GM19372 (cell line): Measurements from ENCODE around the gene CD74.

ENCODE experiments used
- ATAC-seq: cut with Tn5 transposase; IDR thresholded peaks from one replicate; pipeline ENCODE4 v1.9.1; 2021; ENCODE audit warnings: mild to moderate bottlenecking, low read depth, moderate library complexity; ENCODE audit not compliant: unreplicated experiment

Gene CD74

DNA sequence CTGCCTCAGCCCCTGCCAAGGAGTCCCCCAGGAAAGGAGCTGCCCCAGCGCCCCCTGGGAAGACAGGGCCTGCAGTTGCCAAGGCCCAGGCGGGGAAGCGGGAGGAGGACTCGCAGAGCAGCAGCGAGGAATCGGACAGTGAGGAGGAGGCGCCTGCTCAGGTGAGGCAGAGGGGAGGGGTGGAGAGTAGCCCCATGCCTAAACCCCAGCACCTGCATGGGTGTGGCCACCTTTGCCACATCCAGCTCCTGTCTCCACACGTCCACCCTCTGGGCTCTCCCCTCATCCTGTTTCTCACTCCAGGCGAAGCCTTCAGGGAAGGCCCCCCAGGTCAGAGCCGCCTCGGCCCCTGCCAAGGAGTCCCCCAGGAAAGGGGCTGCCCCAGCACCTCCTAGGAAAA is 38.1 kb downstream of the CD74 start:
- ATAC-seq: no peak

DNA sequence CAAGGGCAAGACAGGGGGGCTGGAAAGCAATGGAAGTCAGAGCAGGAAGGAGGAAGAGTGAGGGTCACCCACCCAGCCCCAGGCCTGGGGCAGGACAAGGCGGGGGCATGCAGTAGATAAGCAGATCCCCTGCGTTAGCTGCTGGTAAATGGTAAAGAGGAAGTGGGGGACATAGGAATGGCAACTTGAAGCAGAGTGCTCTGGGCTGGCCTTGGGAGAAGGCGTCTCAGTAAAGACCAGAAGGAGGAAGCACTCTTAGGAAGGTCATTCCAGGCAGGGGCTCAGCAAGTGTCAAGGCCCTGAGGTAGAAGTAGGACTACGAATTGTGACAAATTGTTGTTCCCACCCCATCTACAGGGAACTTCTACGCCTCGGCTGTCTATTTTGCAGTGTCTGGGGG is 40.1 kb downstream of the CD74 start:
- ATAC-seq: no peak

DNA sequence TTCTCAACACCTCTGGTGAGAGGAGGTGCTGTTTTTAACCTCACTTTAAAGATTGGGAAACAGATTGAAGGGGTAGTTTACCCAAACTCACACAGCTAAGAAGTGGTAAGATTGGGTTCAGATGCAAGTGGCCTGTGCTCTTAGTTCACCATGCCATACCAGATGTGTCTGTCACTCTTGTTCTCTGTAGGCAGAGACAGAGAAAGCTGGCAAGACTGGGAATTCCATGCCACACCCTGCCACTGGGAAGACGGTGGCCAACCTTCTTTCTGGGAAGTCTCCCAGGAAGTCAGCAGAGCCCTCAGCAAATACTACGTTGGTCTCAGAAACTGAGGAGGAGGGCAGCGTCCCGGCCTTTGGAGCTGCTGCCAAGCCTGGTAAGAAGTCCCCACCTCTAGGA is 44.2 kb downstream of the CD74 start:
- ATAC-seq: no peak

DNA sequence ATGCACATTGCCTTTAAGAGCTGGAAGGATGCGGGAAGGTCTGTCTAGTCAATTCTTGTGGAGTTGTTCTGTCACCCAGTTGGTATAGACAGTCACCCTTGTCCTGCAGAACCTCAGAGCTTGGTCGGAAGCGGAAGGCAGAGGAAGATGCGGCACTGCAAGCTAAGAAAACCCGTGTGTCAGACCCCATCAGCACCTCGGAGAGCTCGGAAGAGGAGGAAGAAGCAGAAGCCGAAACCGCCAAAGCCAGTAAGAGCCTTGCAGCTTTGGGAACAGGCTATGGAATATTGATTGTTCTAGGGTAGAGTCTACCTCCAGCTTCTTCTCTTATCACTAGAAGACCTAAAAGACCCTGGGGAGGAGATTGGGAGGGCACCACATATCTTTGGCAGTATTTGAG is 48.7 kb downstream of the CD74 start:
- ATAC-seq: no peak

DNA sequence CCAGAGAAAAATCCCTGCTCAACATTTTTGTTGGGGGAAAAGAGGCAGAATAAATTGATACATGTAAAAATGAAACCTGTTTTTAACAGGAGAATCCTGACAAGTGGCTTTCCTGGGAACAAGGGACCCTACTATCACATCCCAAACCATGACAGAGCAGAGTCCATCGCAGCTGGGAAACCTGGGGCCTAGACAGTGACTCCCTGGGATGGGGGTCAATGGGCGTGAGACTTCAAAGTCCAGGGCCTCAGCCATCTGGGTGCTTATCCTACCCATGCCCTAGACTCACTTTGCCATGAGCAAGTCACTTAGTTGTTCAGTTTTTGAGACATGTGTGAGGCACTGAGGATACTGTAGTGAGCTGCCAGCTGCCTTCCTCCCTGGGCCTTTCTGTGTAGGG is 49.5 kb downstream of the CD74 start:
- no peak for ATAC-seq

DNA sequence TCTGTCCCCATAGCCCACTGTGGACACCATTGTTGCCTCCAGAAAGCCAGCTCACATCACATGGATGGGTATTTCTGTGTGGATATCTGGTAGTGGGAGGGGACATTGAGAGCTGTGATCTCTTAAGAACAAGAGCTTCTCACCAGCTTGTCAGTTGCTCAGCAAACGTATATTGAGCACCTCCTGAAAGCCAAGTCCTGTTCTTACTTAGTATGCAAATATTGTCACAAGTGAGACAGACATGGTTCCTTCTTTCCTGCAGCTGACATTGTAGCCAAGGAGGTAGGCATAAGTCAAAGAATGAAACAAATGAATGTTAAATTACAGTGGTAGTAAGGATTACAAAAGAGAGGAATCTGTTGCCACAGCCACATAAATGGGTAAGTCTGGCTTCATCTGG is 51.4 kb downstream of the CD74 start:
- ATAC-seq: no peak

DNA sequence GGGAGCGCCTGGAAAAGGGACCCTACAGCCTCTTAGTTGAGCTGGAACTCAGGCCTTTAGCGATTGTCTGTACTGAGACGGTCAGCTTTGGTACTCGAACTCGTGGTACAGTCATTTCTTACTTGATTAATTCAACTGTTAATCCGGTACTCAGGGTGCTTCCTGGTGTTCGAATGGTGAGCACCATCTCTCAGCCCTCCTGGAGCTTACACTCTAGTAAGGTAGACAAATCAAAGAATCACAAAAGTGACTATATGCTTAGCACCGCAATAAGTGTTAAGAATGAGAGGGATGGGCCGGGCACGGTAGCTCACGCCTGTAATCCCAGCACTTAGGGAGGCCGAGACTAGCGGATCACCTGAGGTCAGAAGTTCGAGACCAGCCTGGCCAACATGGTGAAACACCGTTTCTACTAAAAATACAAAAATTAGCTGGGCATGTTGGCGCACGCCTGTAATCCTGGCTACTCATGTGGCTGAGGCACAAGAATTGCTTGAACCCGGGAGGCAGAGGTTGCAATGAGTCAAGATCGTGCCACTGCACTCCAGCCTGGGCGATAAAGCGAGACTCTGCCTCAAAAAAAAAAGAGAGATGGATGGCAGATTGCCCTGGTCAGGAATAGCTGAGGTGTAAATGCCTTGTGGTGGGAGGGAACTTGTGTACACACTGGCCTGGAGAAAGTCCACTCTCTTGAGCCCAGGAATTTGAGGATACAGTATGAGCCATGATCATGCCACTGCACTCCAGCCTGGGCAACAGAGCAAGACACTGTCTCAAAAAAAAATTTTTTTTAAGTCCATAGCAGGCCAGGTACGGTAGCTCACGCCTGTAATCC is 54.2 kb downstream of the CD74 start:
- ATAC-seq: no peak

DNA sequence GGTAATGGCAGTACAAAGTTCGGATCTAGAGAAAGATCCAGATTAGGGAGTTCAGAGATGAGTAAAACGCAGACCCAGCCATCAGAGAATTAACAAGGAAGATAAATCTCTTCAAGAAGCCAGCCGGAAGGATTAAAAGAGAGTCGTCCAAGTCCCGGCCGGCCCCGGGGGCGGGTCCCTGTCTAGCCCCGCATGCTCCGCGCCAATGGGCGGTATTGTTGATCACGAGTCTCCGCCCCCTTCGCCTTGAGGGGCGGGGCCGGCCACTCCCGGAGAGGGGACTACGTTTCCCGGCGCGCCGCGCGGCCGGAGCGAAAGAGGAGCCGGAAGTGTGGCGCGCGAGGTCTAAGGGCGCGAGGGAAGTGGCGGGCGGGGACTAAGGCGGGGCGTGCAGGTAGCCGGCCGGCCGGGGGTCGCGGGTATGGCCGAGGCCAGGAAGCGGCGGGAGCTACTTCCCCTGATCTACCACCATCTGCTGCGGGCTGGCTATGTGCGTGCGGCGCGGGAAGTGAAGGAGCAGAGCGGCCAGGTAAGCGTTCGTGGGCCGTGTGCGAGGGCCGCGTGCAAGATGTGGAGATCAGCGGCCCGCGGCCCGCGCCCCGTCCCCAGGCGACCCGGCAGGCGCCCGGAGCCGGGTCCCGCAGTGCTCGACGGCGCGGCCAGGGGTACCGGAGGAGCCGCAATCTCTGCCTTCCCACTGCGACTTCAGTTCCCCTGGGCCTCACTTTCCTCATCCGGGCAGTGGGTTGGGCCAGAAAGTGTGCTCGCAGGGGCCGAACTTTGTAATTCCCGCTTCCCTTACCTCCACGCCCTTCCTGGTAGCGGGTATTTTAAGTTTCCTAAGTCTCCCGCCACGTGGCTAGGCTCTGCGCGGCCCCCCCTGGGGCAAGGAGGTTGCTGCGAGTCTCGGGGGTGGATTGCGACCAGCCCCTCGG is 55.1 kb downstream of the CD74 start, which contains the start of gene TCOF1:
Gene TCOF1, plus strand, starts transcription at position 372 of the 935 bp plus-strand sequence. Its CDS starts 50 bp downstream, at position 422.
- ATAC-seq: peak; percentile 90

DNA sequence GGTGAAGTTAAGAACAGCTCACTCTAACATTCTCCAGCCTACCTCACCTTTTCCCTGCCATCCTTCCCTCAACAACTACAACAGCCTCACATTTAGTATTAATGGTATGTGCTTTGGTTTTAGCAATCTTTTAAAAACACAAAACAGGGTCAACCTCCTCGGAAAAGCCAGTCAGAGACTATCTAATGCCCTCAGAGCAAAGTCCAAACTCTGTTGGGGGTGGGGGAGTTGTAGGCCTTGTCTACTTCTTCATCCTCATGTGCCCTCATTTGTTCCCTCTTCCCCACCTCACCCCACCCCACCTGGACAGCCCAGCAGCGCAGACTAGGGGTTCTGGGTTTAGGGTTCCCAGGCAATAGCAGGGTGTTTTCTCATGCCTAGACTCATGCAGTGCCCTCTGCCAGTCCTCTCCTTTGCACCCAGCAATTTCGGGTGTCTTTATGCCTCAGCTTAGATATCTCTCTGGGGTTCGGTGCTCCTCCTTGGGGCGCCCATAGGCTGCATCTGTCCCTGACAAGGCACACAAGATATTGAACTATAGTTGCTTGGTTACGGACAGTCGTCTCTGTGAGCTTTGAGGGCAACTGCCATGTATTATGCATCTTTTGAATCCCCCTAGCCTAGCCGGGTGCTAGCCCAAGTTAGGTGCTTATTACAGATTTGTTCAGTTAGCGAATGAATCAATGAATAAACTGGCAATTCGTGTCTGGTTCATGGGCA is 56.0 kb downstream of the CD74 start:
- no peak for ATAC-seq

DNA sequence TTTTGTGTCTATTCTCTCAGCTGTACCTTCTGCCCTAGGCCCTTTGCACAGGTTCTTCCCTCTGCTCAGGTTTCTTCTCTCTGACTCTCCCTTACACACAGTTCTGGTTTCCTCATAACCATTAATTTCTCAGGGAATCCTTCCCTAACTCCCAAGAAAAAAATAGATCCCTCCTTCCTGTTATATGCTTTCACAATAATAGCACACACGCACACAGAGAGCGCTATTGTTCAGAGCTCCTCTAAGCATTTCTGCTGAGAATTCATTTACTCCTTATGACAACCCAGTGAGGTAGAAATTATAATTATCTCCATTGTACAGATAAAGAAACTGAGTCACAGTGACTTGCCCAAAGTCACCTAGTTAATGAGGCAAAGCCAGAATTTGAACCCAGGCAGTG is 56.9 kb downstream of the CD74 start:
- ATAC-seq: no peak

DNA sequence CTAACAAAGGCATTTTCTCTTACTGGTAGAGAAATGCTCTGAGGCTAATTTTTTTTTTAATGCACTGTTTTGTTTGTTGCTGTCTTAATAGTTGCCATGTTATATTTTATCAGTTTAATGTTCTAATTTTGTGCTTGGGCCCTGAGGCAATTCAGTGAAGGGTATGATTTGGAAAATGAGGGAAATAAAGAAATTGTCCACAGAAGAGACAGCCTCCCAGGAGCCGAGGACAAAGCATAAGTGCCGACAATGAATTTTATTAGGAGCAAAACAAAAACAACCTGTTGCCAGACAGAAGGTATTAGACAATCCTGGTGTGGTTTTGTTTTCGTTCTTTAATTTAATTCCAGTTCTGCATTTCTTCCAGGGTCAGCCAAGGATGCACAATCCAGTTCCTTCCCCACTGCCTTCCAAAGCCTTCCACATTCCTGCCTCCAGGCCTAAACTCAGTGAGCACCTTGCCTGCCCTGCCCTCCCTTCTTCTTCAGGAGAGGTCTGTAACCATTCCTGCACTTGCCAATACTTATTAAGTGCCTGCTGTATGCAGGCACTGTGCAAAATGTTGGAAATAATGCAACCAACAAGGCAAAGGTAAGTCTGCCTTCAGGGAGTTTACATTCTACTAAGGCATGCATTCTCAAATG is 59.6 kb downstream of the CD74 start:
- no peak for ATAC-seq

DNA sequence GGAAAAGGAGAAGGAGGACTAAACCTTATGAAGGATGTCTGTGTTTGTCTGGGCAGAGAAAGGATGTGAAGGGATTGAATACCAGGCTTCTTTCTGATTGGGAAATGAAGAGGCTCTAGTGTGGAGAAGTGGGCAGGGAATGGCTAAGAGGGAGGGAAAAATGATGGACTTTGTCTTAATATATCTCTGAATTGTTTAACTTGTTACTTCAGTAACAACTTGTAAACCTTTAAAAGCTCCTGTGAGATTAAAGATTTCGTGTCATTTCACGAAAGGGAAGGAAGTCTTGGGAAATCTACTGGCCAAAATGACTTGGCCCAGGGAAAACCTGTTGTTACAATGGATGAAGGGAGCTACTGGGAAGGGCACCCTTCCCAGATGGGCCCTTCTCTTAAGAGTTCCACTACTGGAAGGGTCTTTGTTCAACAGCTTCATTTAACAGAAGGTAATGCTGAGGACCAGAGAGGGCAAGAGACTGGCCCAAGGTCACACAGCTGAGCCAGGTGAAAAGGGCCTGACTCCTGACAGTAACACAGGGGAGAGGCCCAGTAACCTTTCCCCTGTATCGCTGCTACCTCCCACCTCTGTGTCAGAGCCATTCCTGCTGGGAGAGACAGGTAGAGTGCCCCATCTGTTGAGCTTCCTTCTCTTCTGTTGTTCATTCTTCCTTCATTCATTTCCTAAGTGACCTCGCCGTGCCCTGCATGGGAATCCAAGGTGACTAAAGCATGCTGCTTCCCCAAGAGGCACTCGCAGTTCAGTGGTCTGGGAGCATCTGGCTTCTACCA is 60.3 kb downstream of the CD74 start:
- ATAC-seq: no peak
